ENCODE data around the gene WSCD1.

The WSCD1 gene

GRCh38 chr17:6135236-6135635, 65.1 kb downstream of the WSCD1 start:
- TF ChIP-seq POLR2AphosphoS5 (IDR thresholded peaks at IDR 0.05; ENCODE audit: low read depth, low read length) (no peak), FOXP2 (optimal IDR thresholded peaks at IDR 0.05; ENCODE audit: borderline replicate concordance, extremely low read depth, extremely low read length, insufficient read depth) (no peak), SIN3A (IDR thresholded peaks at IDR 0.05; ENCODE audit: borderline replicate concordance, insufficient read depth, low read length) (no peak), REST (IDR thresholded peaks at IDR 0.05; ENCODE audit: insufficient read depth in 1 of 2, low read depth in 2 of 2, low read length in 2 of 2) (no peak)

GRCh38 chr17:6135996-6136395, 65.8 kb downstream of the WSCD1 start:
- TF ChIP-seq SIN3A (IDR thresholded peaks at IDR 0.05; ENCODE audit: borderline replicate concordance, insufficient read depth, low read length) (no peak), REST (IDR thresholded peaks at IDR 0.05; ENCODE audit: insufficient read depth in 1 of 2, low read depth in 2 of 2, low read length in 2 of 2) (no peak), POLR2AphosphoS5 (IDR thresholded peaks at IDR 0.05; ENCODE audit: low read depth, low read length) (no peak), TAF1 (IDR thresholded peaks at IDR 0.05; ENCODE audit: borderline replicate concordance, insufficient read depth, low read length) (no peak)

- TF ChIP-seq REST (IDR thresholded peaks at IDR 0.05; ENCODE audit: insufficient read depth in 1 of 2, low read depth in 2 of 2, low read length in 2 of 2), result no peak
- TF ChIP-seq FOXP2 (optimal IDR thresholded peaks at IDR 0.05; ENCODE audit: borderline replicate concordance, extremely low read depth, extremely low read length, insufficient read depth), result no peak
- no peak for TF ChIP-seq TAF1 (IDR thresholded peaks at IDR 0.05; ENCODE audit: borderline replicate concordance, insufficient read depth, low read length)
- no peak for TF ChIP-seq POLR2AphosphoS5 (IDR thresholded peaks at IDR 0.05; ENCODE audit: low read depth, low read length)
- no peak for TF ChIP-seq SIN3A (IDR thresholded peaks at IDR 0.05; ENCODE audit: borderline replicate concordance, insufficient read depth, low read length)
Measured at GRCh38 chr17:6137716-6138502, 67.7 kb downstream of the WSCD1 start.

GRCh38 chr17:6138761-6139446, 68.7 kb downstream of the WSCD1 start:
- no peak for TF ChIP-seq TAF1 (IDR thresholded peaks at IDR 0.05; ENCODE audit: borderline replicate concordance, insufficient read depth, low read length)
- no peak for TF ChIP-seq REST (IDR thresholded peaks at IDR 0.05; ENCODE audit: insufficient read depth in 1 of 2, low read depth in 2 of 2, low read length in 2 of 2)
- TF ChIP-seq SIN3A (IDR thresholded peaks at IDR 0.05; ENCODE audit: borderline replicate concordance, insufficient read depth, low read length), result no peak
